Mesothelial cell of epicardium (in vitro differentiated cells): ENCODE results near the gene ZNF888. TPM values are rescaled to one million over a fixed set of nuclear protein-coding genes. Genes with fewer than 3 reads are reported as not detected.
A peak's percentile ranks its signal among the peaks of the same experiment; 100 is the strongest.

ENCODE experiments used
- DNase-seq, 2 experiments: peaks; one replicate each; pipeline ENCODE4 v3.0.0; 2021; ENCODE audit warnings: low spot score in 2 of 2; ENCODE audit not compliant: unreplicated experiment in 2 of 2
- H3K27ac Mint-ChIP-seq: 2 replicates; pipeline ENCODE4 v1.8.0; 2021; ENCODE audit warnings: mixed read lengths
- H3K27me3 Mint-ChIP-seq: 2 replicates; pipeline ENCODE4 v1.8.0; 2021; ENCODE audit warnings: low read depth, mixed read lengths
- H3K36me3 Mint-ChIP-seq: 2 replicates; pipeline ENCODE4 v1.8.0; 2021; ENCODE audit warnings: mixed read lengths
- H3K4me1 Mint-ChIP-seq: 2 replicates; pipeline ENCODE4 v1.8.0; 2021; ENCODE audit warnings: mixed read lengths
- H3K4me3 Mint-ChIP-seq: 2 replicates; pipeline ENCODE4 v1.8.0; 2021; ENCODE audit warnings: mild to moderate bottlenecking, moderate library complexity, mixed read lengths
- H3K9me3 Mint-ChIP-seq: 2 replicates; pipeline ENCODE4 v1.8.0; 2021; ENCODE audit warnings: mixed read lengths
- CTCF ChIP-seq: fragments of 200-600 bp; sonication (generic); IDR thresholded peaks from one replicate; pipeline ENCODE4 v1.5.0; 2021; ENCODE audit warnings: antibody characterized with exemption; ENCODE audit not compliant: unreplicated experiment
- total RNA-seq: library from RNA; stranded (reverse); gene quantifications from 3 replicates; pipeline ENCODE4 v1.2.1, GENCODE V29; 2021

The ZNF888 gene
- 14.0 to 15.3 TPM (median 14.3 TPM) in 3 replicates for total RNA-seq

- Mint-ChIP-seq H3K4me3 (peak within 1 kb of the TSS; percentile 97), H3K27me3 (no peaks in the 10 kb centered on the region), H3K4me1 (peaks cover 32% of the 10 kb centered on the region), H3K9me3 (no peaks in the 10 kb centered on the region), H3K27ac (peak within 1 kb of the TSS; percentile 99), H3K36me3 (peaks cover 12% of the 10 kb centered on the region)
- DNase-seq = peak; percentile 87 to 90
- no peak for TF ChIP-seq CTCF
Measured at GRCh38 chr19:52922841-52923777, at the start of gene ZNF888. Gene ZNF888, minus strand, starts transcription at chr19:52923428. Its CDS starts 5,555 bp downstream, at chr19:52917873.

GRCh38 chr19:52967772-52968171, 44.5 kb upstream of the ZNF888 start:
- Mint-ChIP-seq H3K27me3 (no peaks in the 10 kb centered on the region), H3K4me3 (no peak overlapping the region), H3K4me1 (peaks cover 11% of the 10 kb centered on the region), H3K9me3 (peaks cover 29% of the 10 kb centered on the region), H3K36me3 (peaks cover 42% of the 10 kb centered on the region), H3K27ac (no peak overlapping the region)
- no peak for DNase-seq
- no peak for TF ChIP-seq CTCF

DNA sequence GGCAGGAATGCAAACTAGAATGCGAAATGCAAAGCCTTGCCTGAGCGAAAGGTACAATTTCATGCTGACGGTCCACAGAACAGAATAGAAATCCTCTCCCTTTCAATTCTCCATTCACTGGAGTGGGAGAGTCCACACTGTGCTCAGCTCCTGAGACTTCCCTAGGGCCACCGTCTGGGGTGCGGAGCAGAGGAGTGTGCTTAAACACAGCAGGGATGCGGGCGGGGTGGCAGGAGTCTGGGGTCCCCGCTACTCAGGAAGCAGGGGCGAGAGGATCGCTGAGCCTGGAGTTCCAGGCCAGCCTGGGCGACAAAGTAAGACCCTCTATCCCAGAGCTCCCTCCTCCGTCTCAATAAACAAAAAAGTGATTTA, 40.0 kb upstream of the ZNF888 start:
- peaks cover 15% of the 10 kb centered on the region for H3K9me3 Mint-ChIP-seq
- H3K27ac Mint-ChIP-seq = peak overlapping the region; percentile 98
- DNase-seq = peak; percentile 33 to 62
- H3K36me3 Mint-ChIP-seq = peaks cover 40% of the 10 kb centered on the region
- no peak for TF ChIP-seq CTCF
- H3K4me1 Mint-ChIP-seq = peaks cover 27% of the 10 kb centered on the region
- peak overlapping the region; percentile 95 for H3K4me3 Mint-ChIP-seq
- H3K27me3 Mint-ChIP-seq = no peaks in the 10 kb centered on the region

- TF ChIP-seq CTCF = no peak
Measured at GRCh38 chr19:52962394-52963246, 39.4 kb upstream of the ZNF888 start, which contains the start of gene ZNF816. Gene ZNF816, minus strand, starts transcription at chr19:52962881. Its CDS starts 6,792 bp downstream, at chr19:52956089.

GRCh38 chr19:52961981-52962380, 38.8 kb upstream of the ZNF888 start:
- Mint-ChIP-seq H3K4me3 (peak overlapping the region; percentile 95), H3K36me3 (peaks cover 40% of the 10 kb centered on the region), H3K4me1 (peaks cover 27% of the 10 kb centered on the region)

More at GRCh38 chr19:52962394-52963246, 39.4 kb upstream of the ZNF888 start, which contains the start of gene ZNF816:
- peak; percentile 95 to 98 for DNase-seq
- no peaks in the 10 kb centered on the region for H3K27me3 Mint-ChIP-seq
- H3K27ac Mint-ChIP-seq = peak within 1 kb of the TSS; percentile 98
- H3K9me3 Mint-ChIP-seq = peaks cover 13% of the 10 kb centered on the region
- H3K4me3 Mint-ChIP-seq = peak within 1 kb of the TSS; percentile 95
- peaks cover 40% of the 10 kb centered on the region for H3K36me3 Mint-ChIP-seq
- peaks cover 27% of the 10 kb centered on the region for H3K4me1 Mint-ChIP-seq

More at GRCh38 chr19:52961981-52962380, 38.8 kb upstream of the ZNF888 start:
- DNase-seq = no peak
- H3K9me3 Mint-ChIP-seq = peaks cover 13% of the 10 kb centered on the region
- peak overlapping the region; percentile 98 for H3K27ac Mint-ChIP-seq
- no peak for TF ChIP-seq CTCF
- no peaks in the 10 kb centered on the region for H3K27me3 Mint-ChIP-seq
